OCI-M2 (cell line): ENCODE data around the gene THEM5.

Source experiments
- DNase-seq: peaks from one replicate; lab custom pipeline; 2025; ENCODE audit not compliant: unreplicated experiment; lab: John Stamatoyannopoulos, UW

Gene THEM5

GRCh38 chr1:151801846-151802245 lies 51.7 kb downstream of the THEM5 start:
- DNase-seq = no peak

GRCh38 chr1:151801310-151801820 lies 52.1 kb downstream of the THEM5 start:
- DNase-seq = no peak

DNA sequence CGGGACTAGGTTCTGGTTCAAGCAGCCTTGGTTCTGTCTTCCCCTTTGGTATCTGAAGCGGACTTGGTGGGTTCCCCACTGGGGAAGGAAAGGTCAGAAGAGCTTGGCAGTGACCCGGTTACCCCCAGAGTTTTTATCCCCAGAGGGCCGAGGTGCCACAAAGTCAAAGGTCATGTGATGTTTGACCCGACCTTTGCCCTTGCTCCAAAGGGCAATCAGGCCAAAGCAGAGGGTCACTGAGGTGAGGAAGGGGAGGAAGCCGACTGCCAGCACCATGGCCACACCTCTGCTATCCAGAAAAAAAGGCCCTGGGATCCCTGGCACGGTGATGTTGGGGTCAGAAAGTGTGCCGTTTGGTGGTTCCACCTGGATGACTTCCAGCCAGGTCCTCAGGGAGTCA lies 52.7 kb downstream of the THEM5 start:
- no peak for DNase-seq

DNA sequence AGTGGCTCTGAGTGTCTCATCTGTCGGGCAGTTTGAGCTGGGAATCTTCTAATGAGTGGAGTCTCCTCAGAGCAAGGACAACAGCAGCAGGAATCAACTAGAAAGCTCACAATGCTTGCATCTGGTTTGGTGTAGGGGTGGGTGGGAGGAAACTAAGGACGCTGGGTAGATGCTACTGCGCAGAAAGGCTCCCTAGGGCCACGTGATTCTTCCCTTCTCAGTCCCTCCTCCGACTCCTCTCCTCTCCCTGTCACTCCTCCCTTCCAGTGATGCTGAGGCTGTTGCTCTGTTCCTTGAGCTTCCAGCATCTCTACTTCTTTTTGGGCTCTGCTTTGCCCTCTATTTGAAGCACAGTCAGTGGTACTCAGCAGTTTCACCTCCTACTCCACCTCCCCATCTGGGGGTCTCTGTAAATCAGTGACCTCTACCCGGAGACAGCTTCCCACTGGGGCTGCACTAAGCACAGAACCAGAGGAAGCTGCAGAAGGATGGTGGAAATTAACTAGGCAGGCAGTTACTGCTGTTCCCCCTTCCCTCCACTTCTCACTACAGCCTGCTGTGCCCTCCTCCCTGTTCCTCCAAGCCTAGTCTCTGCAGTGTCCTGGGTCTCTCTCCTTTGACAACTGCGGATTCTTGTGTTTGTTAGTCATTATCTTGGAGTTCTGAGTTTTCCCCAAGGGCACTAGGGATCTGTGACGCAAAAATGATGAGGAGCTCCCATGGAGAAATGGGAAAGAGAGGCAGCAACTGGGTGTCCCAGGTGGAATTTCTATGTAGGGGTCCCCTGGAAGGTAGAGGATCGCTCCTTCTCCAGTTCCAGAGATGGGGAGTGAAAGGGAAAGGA lies 54.1 kb downstream of the THEM5 start:
- no peak for DNase-seq

- DNase-seq = no peak
These were observed 54.9 kb downstream of the THEM5 start for GRCh38 chr1:151798571-151798970.
